Gastroesophageal sphincter (tissue), 3 donors: ENCODE data around the gene TNFRSF12A.

Source experiments
- EP300 ChIP-seq: sonication (generic); formaldehyde crosslinking; IDR thresholded peaks from one replicate; pipeline ENCODE4 v1.6.1; 2017; ENCODE audit warnings: antibody characterized with exemption, mild to moderate bottlenecking
- POLR2A ChIP-seq, 2 donors: fragments of 450-650 bp; IDR thresholded peaks; one replicate each; pipeline ENCODE4 v1.6.1; 2017; ENCODE audit warnings: antibody characterized with exemption in 2 of 2, mild to moderate bottlenecking in 2 of 2, moderate library complexity in 1 of 2
- POLR2AphosphoS5 ChIP-seq: sonication (generic); formaldehyde crosslinking; IDR thresholded peaks from one replicate; pipeline ENCODE4 v1.6.1; 2017; ENCODE audit warnings: antibody characterized with exemption
- TF ChIP-seq, protein P1 (sequence below), 4 experiments: fragments of 200-600 bp in 2 of 4; fragments of 450-650 bp in 2 of 4; sonication (generic) in 1 of 4; IDR thresholded peaks; one replicate each; pipeline ENCODE4 v1.5.1; 2017 to 2019; ENCODE audit warnings: antibody characterized with exemption in 4 of 4, mild to moderate bottlenecking in 2 of 4, moderate library complexity in 2 of 4

GRCh38 chr16:3065069-3065741 lies 45.0 kb downstream of the TNFRSF12A start, which contains the start of gene IL32:
- TF ChIP-seq, protein P1, sequence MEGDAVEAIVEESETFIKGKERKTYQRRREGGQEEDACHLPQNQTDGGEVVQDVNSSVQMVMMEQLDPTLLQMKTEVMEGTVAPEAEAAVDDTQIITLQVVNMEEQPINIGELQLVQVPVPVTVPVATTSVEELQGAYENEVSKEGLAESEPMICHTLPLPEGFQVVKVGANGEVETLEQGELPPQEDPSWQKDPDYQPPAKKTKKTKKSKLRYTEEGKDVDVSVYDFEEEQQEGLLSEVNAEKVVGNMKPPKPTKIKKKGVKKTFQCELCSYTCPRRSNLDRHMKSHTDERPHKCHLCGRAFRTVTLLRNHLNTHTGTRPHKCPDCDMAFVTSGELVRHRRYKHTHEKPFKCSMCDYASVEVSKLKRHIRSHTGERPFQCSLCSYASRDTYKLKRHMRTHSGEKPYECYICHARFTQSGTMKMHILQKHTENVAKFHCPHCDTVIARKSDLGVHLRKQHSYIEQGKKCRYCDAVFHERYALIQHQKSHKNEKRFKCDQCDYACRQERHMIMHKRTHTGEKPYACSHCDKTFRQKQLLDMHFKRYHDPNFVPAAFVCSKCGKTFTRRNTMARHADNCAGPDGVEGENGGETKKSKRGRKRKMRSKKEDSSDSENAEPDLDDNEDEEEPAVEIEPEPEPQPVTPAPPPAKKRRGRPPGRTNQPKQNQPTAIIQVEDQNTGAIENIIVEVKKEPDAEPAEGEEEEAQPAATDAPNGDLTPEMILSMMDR (IDR thresholded peaks at IDR 0.05), result no peak
- TF ChIP-seq POLR2AphosphoS5, result no peak
- no peak for TF ChIP-seq POLR2A (IDR thresholded peaks at IDR 0.05)
- no peak for TF ChIP-seq EP300
